Measurements from ENCODE around the gene SLC7A10.

Gene SLC7A10

GRCh38 chr19:33201886-33202545 lies 23.6 kb downstream of the SLC7A10 start:
- Histone ChIP-seq H3K4me3 (no peak overlapping the region), H3K27ac (no peak overlapping the region)
- no peak for DNase-seq (ENCODE audit: low spot score)
- TF ChIP-seq CTCF (IDR thresholded peaks at IDR 0.05), result no peak

GRCh38 chr19:33201473-33201872 lies 24.2 kb downstream of the SLC7A10 start:
- no peak for DNase-seq (ENCODE audit: low spot score)
- Histone ChIP-seq H3K27ac (no peak overlapping the region), H3K4me3 (no peak overlapping the region)
- no peak for TF ChIP-seq CTCF (IDR thresholded peaks at IDR 0.05)

- Histone ChIP-seq H3K4me3 (no peak overlapping the region), H3K27ac (no peak overlapping the region)
- TF ChIP-seq CTCF (IDR thresholded peaks at IDR 0.05), result no peak
- DNase-seq (ENCODE audit: low spot score), result no peak
These were observed 26.0 kb downstream of the SLC7A10 start for GRCh38 chr19:33199441-33200265.

- DNase-seq (ENCODE audit: low spot score), result no peak
- TF ChIP-seq CTCF (IDR thresholded peaks at IDR 0.05), result no peak
- H3K27ac ChIP-seq, result no peak overlapping the region
- no peak overlapping the region for H3K4me3 ChIP-seq
These were observed 27.5 kb downstream of the SLC7A10 start for GRCh38 chr19:33198169-33198568.

- H3K27ac ChIP-seq, result no peak overlapping the region
- no peak for DNase-seq (ENCODE audit: low spot score)
These were observed 28.1 kb downstream of the SLC7A10 start for GRCh38 chr19:33197591-33198000.

GRCh38 chr19:33196446-33197193 lies 29.0 kb downstream of the SLC7A10 start:
- TF ChIP-seq CTCF (IDR thresholded peaks at IDR 0.05), result no peak
- DNase-seq (ENCODE audit: low spot score), result no peak
- Histone ChIP-seq H3K27ac (no peak overlapping the region), H3K4me3 (no peak overlapping the region)

More at GRCh38 chr19:33197591-33198000, 28.1 kb downstream of the SLC7A10 start:
- H3K4me3 ChIP-seq, result no peak overlapping the region
- no peak for TF ChIP-seq CTCF (IDR thresholded peaks at IDR 0.05)

All from coronary artery (tissue), 2 donors.